Measurements from ENCODE around the gene MVB12A. TPM values are rescaled to one million over a fixed set of nuclear protein-coding genes. Genes with fewer than 3 reads are reported as not detected.
A peak's percentile ranks its signal among the peaks of the same experiment; 100 is the strongest.

MVB12A gene
- total and polyA plus RNA-seq, 9 of the 15 experiments (the other 6 are each of a cell fraction or from before 2014, with no cell fraction given), result 1.2 to 46.2 (median 22.4) TPM

- no peak for TF ChIP-seq PHF8 (IDR thresholded peaks at IDR 0.05; ENCODE audit: borderline replicate concordance, low read length)
- TF ChIP-seq PML (IDR thresholded peaks at IDR 0.05; ENCODE audit: low read length), result 0 out of 2 replicates have a peak, but pooled peaks have one; percentile 22
- no peak for TF ChIP-seq FOXK2 (conservative IDR thresholded peaks at IDR 0.05 in 1 of 2, IDR thresholded peaks at IDR 0.05 in 1 of 2; ENCODE audit: low read depth in 2 of 2)
- TF ChIP-seq ZNF77 (CRISPR knock-in tag; IDR thresholded peaks at IDR 0.05), result no peak
- TF ChIP-seq ZNF274 (IDR thresholded peaks at IDR 0.05; ENCODE audit: borderline replicate concordance, low read depth, low read length), result no peak
- no peak for TF ChIP-seq GABPB1 (CRISPR knock-in tag; IDR thresholded peaks at IDR 0.05)
- TF ChIP-seq CEBPB (tag; IDR thresholded peaks at IDR 0.05), result peak; percentile 40
- TF ChIP-seq MCM3 (IDR thresholded peaks at IDR 0.05), result no peak
- peak; percentile 40 for TF ChIP-seq SAP30 (IDR thresholded peaks at IDR 0.05; ENCODE audit: borderline replicate concordance, insufficient read depth, low read depth, low read length, poor library complexity, severe bottlenecking)
- TF ChIP-seq SMARCA4 (IDR thresholded peaks at IDR 0.05), result peak; percentile 43; the same call in 1 of the 2 replicates
- no peak for TF ChIP-seq ZNF644 (tag; IDR thresholded peaks at IDR 0.05; ENCODE audit: low read depth)
- peak; percentile 79 for TF ChIP-seq GTF3C2 (IDR thresholded peaks at IDR 0.05; ENCODE audit: borderline replicate concordance, extremely low read depth, insufficient read length)
- TF ChIP-seq GMEB1 (CRISPR knock-in tag; IDR thresholded peaks at IDR 0.05), result no peak
- TF ChIP-seq HDAC2 (IDR thresholded peaks at IDR 0.05), result 0 out of 2 replicates have a peak, but pooled peaks have one; percentile 54
- TF ChIP-seq ARNT (IDR thresholded peaks at IDR 0.05), result 0 out of 4 replicates have a peak, but pooled peaks of 1 of the 2 experiments have one; percentile 86
- no peak for TF ChIP-seq TAF15 (IDR thresholded peaks at IDR 0.05; ENCODE audit: low read depth, low read length)
- 0 out of 4 replicates have a peak, but pooled peaks of 1 of the 2 experiments have one; percentile 16 for TF ChIP-seq HDAC1 (IDR thresholded peaks at IDR 0.05)
- TF ChIP-seq NR2C2 (CRISPR knock-in tag; IDR thresholded peaks at IDR 0.05), result no peak
- TF ChIP-seq NR2C2 (tag; IDR thresholded peaks at IDR 0.05), result no peak
- no peak for TF ChIP-seq BHLHE40 (IDR thresholded peaks at IDR 0.05; ENCODE audit: low read length)
- no peak for TF ChIP-seq JUND (IDR thresholded peaks at IDR 0.05; ENCODE audit: borderline replicate concordance, low read depth, low read length)
- no peak for TF ChIP-seq JUND (tag; IDR thresholded peaks at IDR 0.05; ENCODE audit: borderline replicate concordance, low read depth, low read length)
- no peak for TF ChIP-seq FIP1L1 (IDR thresholded peaks at IDR 0.05; ENCODE audit: low read depth, low read length, poor library complexity, severe bottlenecking)
These were observed 660 bp upstream of the MVB12A start (continued) for GRCh38 chr19:17419154-17419620.
